ENCODE measurements around the gene AGTRAP. TPM values are rescaled to one million over a fixed set of nuclear protein-coding genes. Genes with fewer than 3 reads are reported as not detected.

The AGTRAP gene
- total RNA-seq, 1 donor from 2014 or later: 76.7 TPM

GRCh38 chr1:11779715-11780379, 43.9 kb downstream of the AGTRAP start:
- no peak overlapping the region for H3K4me3 ChIP-seq (ENCODE audit: low read depth, low read length)
- no peaks in the 10 kb centered on the region for H3K27me3 ChIP-seq (ENCODE audit: control insufficient read depth, insufficient read depth, low read length)
- H3K36me3 ChIP-seq (ENCODE audit: control insufficient read depth, insufficient read depth, low read length): peaks cover 1% of the 10 kb centered on the region
- TF ChIP-seq CTCF (IDR thresholded peaks at IDR 0.05; ENCODE audit: insufficient read depth, low read length, poor library complexity, severe bottlenecking): no peak
- no peak for DNase-seq (ENCODE audit: low read depth)

DNA sequence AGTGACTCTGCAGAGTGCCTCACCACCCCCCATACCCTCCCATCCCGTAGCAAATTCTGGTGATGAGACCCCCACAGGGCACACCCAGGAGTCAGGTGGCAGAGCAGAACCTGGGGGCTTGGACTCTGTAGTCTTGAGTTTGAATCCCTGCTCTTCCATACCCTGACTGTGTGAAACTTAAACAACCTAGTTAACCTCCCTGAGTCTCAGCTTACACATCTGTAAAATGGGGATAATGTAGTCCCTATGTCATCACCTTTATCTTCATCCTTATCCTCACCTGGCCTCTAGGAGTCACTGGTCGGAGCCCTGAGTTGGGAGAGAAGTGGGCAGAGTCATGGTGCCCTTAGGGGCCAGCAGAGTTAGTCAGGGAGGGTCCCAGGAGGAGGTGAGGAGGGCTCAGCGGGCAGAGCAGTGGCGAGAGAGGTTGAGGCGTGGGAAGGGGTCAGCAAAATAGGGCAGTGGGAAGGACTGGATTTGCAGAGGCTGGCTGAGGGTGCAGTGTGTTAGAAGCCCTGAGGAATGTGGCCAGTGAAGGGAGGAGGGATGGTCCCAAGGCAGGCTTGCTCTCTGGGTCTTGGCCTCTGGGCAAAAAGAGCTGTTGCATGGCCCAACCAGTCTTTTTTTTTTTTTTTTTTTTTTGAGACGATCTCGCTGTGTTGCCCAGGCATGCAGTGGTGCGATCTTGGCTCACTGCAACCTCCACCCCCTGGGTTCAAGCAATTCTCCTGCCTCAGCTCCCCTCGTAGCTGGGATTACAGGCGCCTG, 44.6 kb downstream of the AGTRAP start:
- no peak for DNase-seq (ENCODE audit: low read depth)
- no peaks in the 10 kb centered on the region for H3K27me3 ChIP-seq (ENCODE audit: control insufficient read depth, insufficient read depth, low read length)
- H3K4me3 ChIP-seq (ENCODE audit: low read depth, low read length): no peak overlapping the region
- no peak for TF ChIP-seq CTCF (IDR thresholded peaks at IDR 0.05; ENCODE audit: insufficient read depth, low read length, poor library complexity, severe bottlenecking)
- H3K36me3 ChIP-seq (ENCODE audit: control insufficient read depth, insufficient read depth, low read length): peaks cover 1% of the 10 kb centered on the region

DNA sequence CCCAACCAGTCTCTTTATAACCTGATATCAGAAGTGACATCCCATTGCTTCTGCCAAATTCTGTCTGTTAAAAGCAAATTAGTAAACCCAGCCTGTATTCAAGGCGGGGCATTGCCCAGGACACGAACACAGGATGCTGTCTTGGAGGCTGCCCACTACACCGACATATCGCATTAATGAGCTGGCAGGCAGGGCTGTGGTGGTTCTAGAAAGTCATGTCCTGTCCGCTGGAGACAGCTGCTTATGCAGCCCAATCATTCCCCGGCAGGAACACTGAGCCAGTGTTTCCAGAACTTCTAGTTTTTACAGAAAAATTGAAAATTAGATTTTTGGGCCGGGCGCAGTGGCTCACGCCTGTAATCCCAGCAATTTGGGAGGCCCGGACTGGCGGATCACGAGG, 45.4 kb downstream of the AGTRAP start:
- H3K4me3 ChIP-seq (ENCODE audit: low read depth, low read length): no peak overlapping the region
- no peak for TF ChIP-seq CTCF (IDR thresholded peaks at IDR 0.05; ENCODE audit: insufficient read depth, low read length, poor library complexity, severe bottlenecking)
- peaks cover 1% of the 10 kb centered on the region for H3K36me3 ChIP-seq (ENCODE audit: control insufficient read depth, insufficient read depth, low read length)
- H3K27me3 ChIP-seq (ENCODE audit: control insufficient read depth, insufficient read depth, low read length): no peaks in the 10 kb centered on the region
- no peak for DNase-seq (ENCODE audit: low read depth)

DNA sequence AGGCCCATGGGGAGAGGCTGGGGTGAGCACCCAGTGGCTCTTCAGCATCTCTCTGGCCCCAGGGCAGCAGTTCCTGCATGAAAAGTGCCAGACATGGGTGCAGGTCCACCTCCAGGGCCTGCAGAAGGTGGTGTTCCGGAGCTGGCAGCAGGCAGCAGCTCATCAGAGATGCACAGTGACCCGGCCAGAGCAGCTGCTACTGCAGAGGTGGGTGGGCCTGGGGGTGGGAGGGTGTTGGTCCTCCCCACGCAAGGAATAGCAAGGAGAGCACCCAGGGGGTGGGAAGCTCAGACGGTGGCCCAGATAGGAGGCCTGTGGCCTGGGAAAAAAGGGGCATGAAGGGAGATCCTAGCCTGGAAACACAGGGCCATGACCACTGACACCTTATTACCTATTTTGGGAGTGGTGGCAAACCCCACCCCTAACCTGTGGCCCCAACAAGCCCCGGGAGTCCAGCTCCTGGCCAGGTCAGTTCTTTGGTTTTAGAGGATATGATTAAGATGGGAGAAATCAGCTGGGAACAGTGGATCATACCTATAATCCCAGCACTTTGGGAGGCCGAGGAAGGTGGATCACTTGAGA, 46.3 kb downstream of the AGTRAP start:
- H3K27me3 ChIP-seq (ENCODE audit: control insufficient read depth, insufficient read depth, low read length): no peaks in the 10 kb centered on the region
- TF ChIP-seq CTCF (IDR thresholded peaks at IDR 0.05; ENCODE audit: insufficient read depth, low read length, poor library complexity, severe bottlenecking): no peak
- H3K4me3 ChIP-seq (ENCODE audit: low read depth, low read length): no peak overlapping the region
- H3K36me3 ChIP-seq (ENCODE audit: control insufficient read depth, insufficient read depth, low read length): peaks cover 1% of the 10 kb centered on the region
- DNase-seq (ENCODE audit: low read depth): no peak

DNA sequence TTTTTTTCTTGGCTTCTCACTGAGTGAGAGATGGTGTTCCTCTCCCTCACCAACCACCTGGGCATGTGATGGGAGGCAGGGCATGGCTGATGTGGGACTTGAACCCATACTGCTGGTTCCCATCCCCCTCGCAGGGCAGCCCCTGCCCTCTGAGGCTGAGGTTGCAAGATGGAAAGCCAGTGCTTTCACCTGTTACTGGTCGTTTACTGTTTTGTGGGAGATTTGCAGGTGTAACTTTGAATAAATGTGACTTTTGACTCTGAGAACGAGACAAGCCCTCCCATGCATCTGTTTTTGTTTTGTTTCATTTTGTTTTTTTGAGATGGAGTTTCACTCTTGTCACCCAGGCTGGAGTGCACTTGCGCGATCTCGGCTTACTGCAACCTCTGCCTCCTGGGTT, 47.6 kb downstream of the AGTRAP start:
- TF ChIP-seq CTCF (IDR thresholded peaks at IDR 0.05; ENCODE audit: insufficient read depth, low read length, poor library complexity, severe bottlenecking): no peak
- no peak for DNase-seq (ENCODE audit: low read depth)
- Histone ChIP-seq H3K36me3 (ENCODE audit: control insufficient read depth, insufficient read depth, low read length) (peaks cover 1% of the 10 kb centered on the region), H3K4me3 (ENCODE audit: low read depth, low read length) (no peak overlapping the region), H3K27me3 (ENCODE audit: control insufficient read depth, insufficient read depth, low read length) (no peaks in the 10 kb centered on the region)
